Prostate gland (tissue), 2 donors: Measurements from ENCODE around the gene ANKRD42.

Source experiments
- CTCF ChIP-seq, 4 experiments: fragments of 200-600 bp in 2 of 4; fragments of 450-650 bp in 2 of 4; sonication (generic) in 2 of 4; IDR thresholded peaks; 1 replicate in 3 of 4; 2 replicates in 1 of 4; pipeline ENCODE4 v1.5.1; 2016 to 2019; ENCODE audit warnings: antibody characterized with exemption in 4 of 4, mild to moderate bottlenecking in 2 of 4, moderate library complexity in 2 of 4
- POLR2A ChIP-seq: fragments of 450-650 bp; IDR thresholded peaks from one replicate; pipeline ENCODE4 v1.6.1; 2016; ENCODE audit warnings: antibody characterized with exemption, mild to moderate bottlenecking
- POLR2AphosphoS5 ChIP-seq: sonication (generic); formaldehyde crosslinking; IDR thresholded peaks from one replicate; pipeline ENCODE4 v1.6.1; 2017; ENCODE audit warnings: antibody characterized with exemption

GRCh38 chr11:83191986-83192385 is 1.5 kb upstream of the ANKRD42 start:
- TF ChIP-seq CTCF (IDR thresholded peaks at IDR 0.05) (no peak), POLR2A (no peak), POLR2AphosphoS5 (no peak)
